Endothelial cell of umbilical vein (primary cell): ENCODE data around the gene CCN5. TPM values are rescaled to one million over a fixed set of nuclear protein-coding genes. Genes with fewer than 3 reads are reported as not detected.

Source experiments
- BruUV-seq: library from RNA; stranded (reverse); fragments of 400-500 nt; replicated peaks from 2 replicates; lab custom pipeline; 2021; lab: Mats Ljungman, UMichigan
- CTCF ChIA-PET: fragments of 300-600, 350-600 bp; sonication (Branson Sonifier 250); formaldehyde crosslinking; loops from one replicate; lab custom pipeline; 2021; ENCODE audit warnings: antibody characterized with exemption, inconsistent platforms; lab: Charles Lee
- POLR2A ChIA-PET: fragments of 300-600, 350-600 bp; sonication (Branson Sonifier 250); formaldehyde crosslinking; loops from one replicate; lab custom pipeline; 2021; ENCODE audit warnings: antibody characterized with exemption, inconsistent platforms; lab: Charles Lee
- DNase-seq: peaks from one replicate; pipeline ENCODE4 v3.0.0-alpha.2; 2011; ENCODE audit warnings: low read depth, low spot score
- FAIRE-seq: peaks from 2 replicates; lab custom pipeline; 2011; peaks lifted over from hg19 to GRCh38; lab: Jason Lieb, UNC
- H2AFZ ChIP-seq: 2 replicates; pipeline ENCODE4 v1.6.0; 2012; ENCODE audit warnings: low read depth, low read length, control low read depth, inconsistent platforms
- H3K27ac ChIP-seq: 2 replicates; pipeline ENCODE4 v1.5.1; 2011; ENCODE audit warnings: low read depth, mild to moderate bottlenecking, control low read depth, low read length, moderate library complexity; ENCODE audit not compliant: insufficient read depth
- H3K27me3 ChIP-seq, 2 experiments: 2 replicates each; pipeline versions ENCODE4 v1.6.0 to v1.6.1; 2011; ENCODE audit warnings: low read length in 2 of 2, mixed read lengths in 1 of 2; ENCODE audit not compliant: control insufficient read depth in 2 of 2, insufficient read depth in 2 of 2
- H3K36me3 ChIP-seq, 2 experiments: 2 replicates in 1 of 2; 3 replicates in 1 of 2; pipeline ENCODE4 v1.5.1; 2011; ENCODE audit warnings: low read length in 2 of 2, mild to moderate bottlenecking in 1 of 2, moderate library complexity in 1 of 2; ENCODE audit not compliant: control insufficient read depth in 2 of 2, insufficient read depth in 2 of 2; ENCODE audit errors: extremely low read depth in 1 of 2
- H3K4me1 ChIP-seq: 3 replicates; pipeline ENCODE4 v1.5.1; 2011; ENCODE audit warnings: mild to moderate bottlenecking, low read length; ENCODE audit not compliant: control insufficient read depth, insufficient read depth; ENCODE audit errors: extremely low read depth
- H3K4me2 ChIP-seq: 2 replicates; pipeline ENCODE4 v1.6.1; 2011; ENCODE audit warnings: low read length, control low read depth, mixed read lengths; ENCODE audit not compliant: insufficient read depth
- H3K4me3 ChIP-seq, 3 experiments: fragments of 200-600 bp in 1 of 3; sonication (generic), shearing (Covaris generic) in 1 of 3; replicated peaks in 1 of 3; 2 replicates each; pipeline ENCODE4 v1.5.1; 2011 to 2016; ENCODE audit warnings: control low read depth in 3 of 3, low read length in 3 of 3, mild to moderate bottlenecking in 2 of 3, inconsistent platforms in 1 of 3, low read depth in 1 of 3, moderate library complexity in 1 of 3; ENCODE audit not compliant: insufficient read depth in 1 of 3
- H3K79me2 ChIP-seq: 2 replicates; pipeline ENCODE4 v1.6.0; 2012; ENCODE audit warnings: low read length, inconsistent platforms; ENCODE audit not compliant: control insufficient read depth, insufficient read depth
- H3K9ac ChIP-seq: replicated peaks from 2 replicates; pipeline ENCODE3; 2011; ENCODE audit warnings: low read length, control low read depth; ENCODE audit not compliant: insufficient read depth; ENCODE audit errors: extremely low read depth
- H3K9me1 ChIP-seq: replicated peaks from 3 replicates; pipeline ENCODE4 v1.6.0; 2011; ENCODE audit warnings: mild to moderate bottlenecking, low read length; ENCODE audit not compliant: control insufficient read depth, insufficient read depth; ENCODE audit errors: extremely low read depth
- H3K9me3 ChIP-seq: replicated peaks from 2 replicates; pipeline ENCODE4 v1.5.1; 2012; ENCODE audit warnings: low read length, inconsistent platforms; ENCODE audit not compliant: control insufficient read depth, insufficient read depth
- H4K20me1 ChIP-seq: replicated peaks from 2 replicates; pipeline ENCODE3; 2011; ENCODE audit warnings: mild to moderate bottlenecking, low read length; ENCODE audit not compliant: control insufficient read depth, insufficient read depth; ENCODE audit errors: extremely low read depth
- EZH2 ChIP-seq: IDR thresholded peaks from 2 replicates; pipeline ENCODE4 v1.6.1; 2012; ENCODE audit warnings: borderline replicate concordance, low read depth, mild to moderate bottlenecking, moderate library complexity, low read length, inconsistent platforms; ENCODE audit not compliant: severe bottlenecking
- FOS ChIP-seq: IDR thresholded peaks from 2 replicates; pipeline ENCODE4 v1.6.1; 2011; ENCODE audit warnings: mild to moderate bottlenecking, low read length, moderate library complexity, borderline replicate concordance; ENCODE audit not compliant: insufficient read depth
- GATA2 ChIP-seq: IDR thresholded peaks from 2 replicates; pipeline ENCODE4 v1.7.0; 2011; ENCODE audit warnings: low read depth, mild to moderate bottlenecking, moderate library complexity, mixed read lengths, low read length; ENCODE audit not compliant: insufficient read length, insufficient read depth
- JUN ChIP-seq: IDR thresholded peaks from 2 replicates; pipeline ENCODE4 v1.6.1; 2011; ENCODE audit warnings: borderline replicate concordance, low read depth; ENCODE audit not compliant: insufficient read length, insufficient read depth
- MYC ChIP-seq: IDR thresholded peaks from one replicate; pipeline ENCODE4 v1.6.1; 2011; ENCODE audit warnings: mild to moderate bottlenecking, low read depth, low read length
- POLR2A ChIP-seq: IDR thresholded peaks from 2 replicates; pipeline ENCODE4 v1.6.1; 2012; ENCODE audit warnings: low read depth, mild to moderate bottlenecking, control low read depth, low read length
- POLR2AphosphoS5 ChIP-seq: IDR thresholded peaks from 2 replicates; pipeline ENCODE4 v1.6.1; 2012; ENCODE audit warnings: low read depth, mild to moderate bottlenecking, control low read depth, low read length, moderate library complexity; ENCODE audit not compliant: insufficient read depth
- dilution Hi-C: fragments of 300-500 bp; cut with MboI; formaldehyde crosslinking; loops from one replicate; pipeline ENCODE4 v1.15.0; 2019; ENCODE audit warnings: low sequenced_read_pairs; ENCODE audit not compliant: extremely low pct_ligation_motif_present
- intact Hi-C: fragments of 100-400 bp; cut with micrococcal nuclease; formaldehyde crosslinking; loops from one replicate; pipeline ENCODE4 v1.10.0; 2022
- polyA plus RNA-seq, 4 experiments: library from polyadenylated mRNA; depleted of rRNA in 3 of 4; stranded (reverse) in 3 of 4; unstranded in 1 of 4; fragments of >200 nt; gene quantifications; 2 replicates each; pipeline versions ENCODE4 v1.2.1 to v1.2.3, GENCODE V29; 2011 to 2012; ENCODE audit warnings: missing spikeins in 1 of 4
- total RNA-seq: library from RNA; stranded (reverse); gene quantifications from 2 replicates; pipeline ENCODE4 v1.2.3, GENCODE V29; 2021
- TF ChIP-seq, protein P1 (sequence below): IDR thresholded peaks from 2 replicates; pipeline ENCODE4 v1.6.1; 2011; ENCODE audit not compliant: insufficient read depth, insufficient read length
- TF ChIP-seq, protein P2 (sequence below), 2 donors: IDR thresholded peaks; 1 replicate in 1 of 2; 2 replicates in 1 of 2; pipeline ENCODE4 v1.5.1; 2011; ENCODE audit warnings: low read length in 2 of 2, mild to moderate bottlenecking in 2 of 2, moderate library complexity in 2 of 2, control low read depth in 1 of 2, inconsistent platforms in 1 of 2, low read depth in 1 of 2; ENCODE audit not compliant: insufficient read depth in 1 of 2; ENCODE audit errors: extremely low read depth in 1 of 2

CCN5 gene
- total and polyA plus RNA-seq, 2 donors (not counting 3 experiments of a cell fraction or from before 2014, with no cell fraction given), result 0.03 TPM; not detected in 1

DNA sequence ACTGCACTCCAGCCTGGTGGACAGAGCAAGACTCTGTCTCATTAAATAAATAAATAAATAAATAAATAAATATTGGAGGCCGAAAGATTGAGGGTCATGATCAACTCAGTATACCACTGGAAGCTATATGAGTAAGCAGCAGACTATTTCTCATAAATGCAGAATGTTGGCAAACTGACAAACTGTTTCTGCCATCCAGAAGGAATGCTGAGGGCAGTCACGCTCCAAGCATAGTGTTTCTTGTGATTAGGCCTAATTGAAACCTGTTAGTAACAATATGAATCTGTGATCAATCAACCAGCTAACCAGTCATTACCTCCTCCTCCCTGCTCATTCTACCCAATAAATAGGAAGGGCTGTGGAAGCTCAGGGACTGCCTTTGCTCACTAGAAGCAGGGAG, 15.3 kb downstream of the CCN5 start:
- TF ChIP-seq, protein P1, sequence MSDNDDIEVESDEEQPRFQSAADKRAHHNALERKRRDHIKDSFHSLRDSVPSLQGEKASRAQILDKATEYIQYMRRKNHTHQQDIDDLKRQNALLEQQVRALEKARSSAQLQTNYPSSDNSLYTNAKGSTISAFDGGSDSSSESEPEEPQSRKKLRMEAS, result no peak
- peak; percentile 41 for TF ChIP-seq JUN
- TF ChIP-seq GATA2, result no peak
- TF ChIP-seq POLR2A, result no peak
- peak; percentile 19 for TF ChIP-seq POLR2AphosphoS5
- TF ChIP-seq MYC, result no peak
- TF ChIP-seq FOS, result peak; percentile 44
- no peak for TF ChIP-seq EZH2
- TF ChIP-seq, protein P2, sequence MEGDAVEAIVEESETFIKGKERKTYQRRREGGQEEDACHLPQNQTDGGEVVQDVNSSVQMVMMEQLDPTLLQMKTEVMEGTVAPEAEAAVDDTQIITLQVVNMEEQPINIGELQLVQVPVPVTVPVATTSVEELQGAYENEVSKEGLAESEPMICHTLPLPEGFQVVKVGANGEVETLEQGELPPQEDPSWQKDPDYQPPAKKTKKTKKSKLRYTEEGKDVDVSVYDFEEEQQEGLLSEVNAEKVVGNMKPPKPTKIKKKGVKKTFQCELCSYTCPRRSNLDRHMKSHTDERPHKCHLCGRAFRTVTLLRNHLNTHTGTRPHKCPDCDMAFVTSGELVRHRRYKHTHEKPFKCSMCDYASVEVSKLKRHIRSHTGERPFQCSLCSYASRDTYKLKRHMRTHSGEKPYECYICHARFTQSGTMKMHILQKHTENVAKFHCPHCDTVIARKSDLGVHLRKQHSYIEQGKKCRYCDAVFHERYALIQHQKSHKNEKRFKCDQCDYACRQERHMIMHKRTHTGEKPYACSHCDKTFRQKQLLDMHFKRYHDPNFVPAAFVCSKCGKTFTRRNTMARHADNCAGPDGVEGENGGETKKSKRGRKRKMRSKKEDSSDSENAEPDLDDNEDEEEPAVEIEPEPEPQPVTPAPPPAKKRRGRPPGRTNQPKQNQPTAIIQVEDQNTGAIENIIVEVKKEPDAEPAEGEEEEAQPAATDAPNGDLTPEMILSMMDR (IDR thresholded peaks at IDR 0.05; ENCODE audit: extremely low read depth in 1 of 2, insufficient read depth in 1 of 2, low read depth in 1 of 2, low read length in 2 of 2), result no peak
- Histone ChIP-seq H2AFZ (peak overlapping the region; percentile 52), H3K27ac (peak overlapping the region; percentile 79), H3K4me3 (no peak overlapping the region), H3K36me3 (no peaks in the 10 kb centered on the region), H3K4me2 (no peak overlapping the region), H3K9me1 (no peaks in the 10 kb centered on the region), H3K4me1 (peaks cover 12% of the 10 kb centered on the region), H3K9me3 (no peaks in the 10 kb centered on the region), H3K79me2 (no peaks in the 10 kb centered on the region), H3K9ac (peak overlapping the region; percentile 38), H3K27me3 (no peaks in the 10 kb centered on the region), H4K20me1 (no peaks in the 10 kb centered on the region)
- CTCF ChIA-PET, result interaction anchor here (0.9 to 7.5 kb wide), 7 partner anchors 15 to 155 kb away, joined by 3 to 310 read pairs (median 6); partner anchors contain the start of gene CCN5
- dilution Hi-C loops (no loop called here), intact Hi-C loops (loop anchor here (1.0 to 10.0 kb wide), 4 partner anchors 37 to 343 kb away; partner anchors contain the start of gene TTPAL)
- BruUV-seq, result no TSS peak
- POLR2A ChIA-PET, result no interaction called here
- peak; percentile 75 for FAIRE-seq
- DNase-seq, result peak; percentile 88
